ENCODE measurements around the gene TEX264. TPM values are rescaled to one million over a fixed set of nuclear protein-coding genes. Genes with fewer than 3 reads are reported as not detected.

Gene TEX264
- total RNA-seq, 1 experiment from 2014 or later, result 11.8 TPM

DNA sequence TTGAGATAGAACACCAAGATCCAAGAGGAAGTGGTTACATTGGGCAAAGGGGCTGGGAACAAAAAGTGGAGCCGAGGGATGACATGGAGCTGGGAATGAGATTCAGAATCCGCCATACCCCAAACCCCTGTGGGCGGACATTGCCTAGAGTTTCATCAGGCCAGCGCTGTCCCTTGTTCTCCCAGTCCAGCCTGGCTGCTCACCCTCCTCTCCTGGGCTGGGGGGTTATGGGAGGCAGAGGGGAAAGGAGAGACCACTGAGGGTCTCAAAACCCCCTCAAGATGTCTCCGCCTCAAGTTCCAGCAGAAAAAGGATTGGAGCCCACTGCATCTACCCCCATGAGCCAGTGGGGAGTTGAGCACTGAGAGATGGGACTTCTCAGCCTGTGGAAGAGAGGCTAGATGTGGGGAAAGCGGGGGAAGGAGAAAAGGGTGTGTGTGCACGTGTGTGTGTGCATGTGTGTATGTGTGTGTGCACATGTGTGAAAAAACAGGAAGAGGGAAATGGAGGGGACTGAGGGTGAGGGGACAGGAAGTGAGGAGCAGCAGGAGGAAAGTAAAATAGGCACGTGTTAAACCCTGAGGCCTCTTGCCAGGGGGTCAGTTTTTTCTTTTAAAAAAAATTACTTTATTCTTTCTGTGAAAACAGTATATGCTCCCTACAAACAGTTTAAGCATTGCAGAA is 50.2 kb downstream of the TEX264 start:
- TF ChIP-seq, protein P1, sequence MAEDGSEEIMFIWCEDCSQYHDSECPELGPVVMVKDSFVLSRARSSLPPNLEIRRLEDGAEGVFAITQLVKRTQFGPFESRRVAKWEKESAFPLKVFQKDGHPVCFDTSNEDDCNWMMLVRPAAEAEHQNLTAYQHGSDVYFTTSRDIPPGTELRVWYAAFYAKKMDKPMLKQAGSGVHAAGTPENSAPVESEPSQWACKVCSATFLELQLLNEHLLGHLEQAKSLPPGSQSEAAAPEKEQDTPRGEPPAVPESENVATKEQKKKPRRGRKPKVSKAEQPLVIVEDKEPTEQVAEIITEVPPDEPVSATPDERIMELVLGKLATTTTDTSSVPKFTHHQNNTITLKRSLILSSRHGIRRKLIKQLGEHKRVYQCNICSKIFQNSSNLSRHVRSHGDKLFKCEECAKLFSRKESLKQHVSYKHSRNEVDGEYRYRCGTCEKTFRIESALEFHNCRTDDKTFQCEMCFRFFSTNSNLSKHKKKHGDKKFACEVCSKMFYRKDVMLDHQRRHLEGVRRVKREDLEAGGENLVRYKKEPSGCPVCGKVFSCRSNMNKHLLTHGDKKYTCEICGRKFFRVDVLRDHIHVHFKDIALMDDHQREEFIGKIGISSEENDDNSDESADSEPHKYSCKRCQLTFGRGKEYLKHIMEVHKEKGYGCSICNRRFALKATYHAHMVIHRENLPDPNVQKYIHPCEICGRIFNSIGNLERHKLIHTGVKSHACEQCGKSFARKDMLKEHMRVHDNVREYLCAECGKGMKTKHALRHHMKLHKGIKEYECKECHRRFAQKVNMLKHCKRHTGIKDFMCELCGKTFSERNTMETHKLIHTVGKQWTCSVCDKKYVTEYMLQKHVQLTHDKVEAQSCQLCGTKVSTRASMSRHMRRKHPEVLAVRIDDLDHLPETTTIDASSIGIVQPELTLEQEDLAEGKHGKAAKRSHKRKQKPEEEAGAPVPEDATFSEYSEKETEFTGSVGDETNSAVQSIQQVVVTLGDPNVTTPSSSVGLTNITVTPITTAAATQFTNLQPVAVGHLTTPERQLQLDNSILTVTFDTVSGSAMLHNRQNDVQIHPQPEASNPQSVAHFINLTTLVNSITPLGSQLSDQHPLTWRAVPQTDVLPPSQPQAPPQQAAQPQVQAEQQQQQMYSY (CRISPR knock-in tag; IDR thresholded peaks at IDR 0.05), result peak; percentile 63
- TF ChIP-seq ZNF317 (CRISPR knock-in tag; IDR thresholded peaks at IDR 0.05; ENCODE audit: borderline replicate concordance, low read depth) (no peak), NR3C1 (CRISPR knock-in tag; conservative IDR thresholded peaks at IDR 0.05; ENCODE audit: low read depth) (no peak), ZNF671 (CRISPR knock-in tag; IDR thresholded peaks at IDR 0.05) (no peak), ZBTB21 (CRISPR knock-in tag; IDR thresholded peaks at IDR 0.05; ENCODE audit: borderline replicate concordance) (no peak)
- TF ChIP-seq, protein P2, sequence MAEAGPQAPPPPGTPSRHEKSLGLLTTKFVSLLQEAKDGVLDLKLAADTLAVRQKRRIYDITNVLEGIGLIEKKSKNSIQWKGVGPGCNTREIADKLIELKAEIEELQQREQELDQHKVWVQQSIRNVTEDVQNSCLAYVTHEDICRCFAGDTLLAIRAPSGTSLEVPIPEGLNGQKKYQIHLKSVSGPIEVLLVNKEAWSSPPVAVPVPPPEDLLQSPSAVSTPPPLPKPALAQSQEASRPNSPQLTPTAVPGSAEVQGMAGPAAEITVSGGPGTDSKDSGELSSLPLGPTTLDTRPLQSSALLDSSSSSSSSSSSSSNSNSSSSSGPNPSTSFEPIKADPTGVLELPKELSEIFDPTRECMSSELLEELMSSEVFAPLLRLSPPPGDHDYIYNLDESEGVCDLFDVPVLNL (CRISPR knock-in tag; IDR thresholded peaks at IDR 0.05; ENCODE audit: borderline replicate concordance, low read depth), result no peak
- TF ChIP-seq, protein P3, sequence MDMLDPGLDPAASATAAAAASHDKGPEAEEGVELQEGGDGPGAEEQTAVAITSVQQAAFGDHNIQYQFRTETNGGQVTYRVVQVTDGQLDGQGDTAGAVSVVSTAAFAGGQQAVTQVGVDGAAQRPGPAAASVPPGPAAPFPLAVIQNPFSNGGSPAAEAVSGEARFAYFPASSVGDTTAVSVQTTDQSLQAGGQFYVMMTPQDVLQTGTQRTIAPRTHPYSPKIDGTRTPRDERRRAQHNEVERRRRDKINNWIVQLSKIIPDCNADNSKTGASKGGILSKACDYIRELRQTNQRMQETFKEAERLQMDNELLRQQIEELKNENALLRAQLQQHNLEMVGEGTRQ (CRISPR knock-in tag; IDR thresholded peaks at IDR 0.05), result no peak
- TF ChIP-seq, protein P4, sequence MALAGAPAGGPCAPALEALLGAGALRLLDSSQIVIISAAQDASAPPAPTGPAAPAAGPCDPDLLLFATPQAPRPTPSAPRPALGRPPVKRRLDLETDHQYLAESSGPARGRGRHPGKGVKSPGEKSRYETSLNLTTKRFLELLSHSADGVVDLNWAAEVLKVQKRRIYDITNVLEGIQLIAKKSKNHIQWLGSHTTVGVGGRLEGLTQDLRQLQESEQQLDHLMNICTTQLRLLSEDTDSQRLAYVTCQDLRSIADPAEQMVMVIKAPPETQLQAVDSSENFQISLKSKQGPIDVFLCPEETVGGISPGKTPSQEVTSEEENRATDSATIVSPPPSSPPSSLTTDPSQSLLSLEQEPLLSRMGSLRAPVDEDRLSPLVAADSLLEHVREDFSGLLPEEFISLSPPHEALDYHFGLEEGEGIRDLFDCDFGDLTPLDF (CRISPR knock-in tag; IDR thresholded peaks at IDR 0.05), result no peak

DNA sequence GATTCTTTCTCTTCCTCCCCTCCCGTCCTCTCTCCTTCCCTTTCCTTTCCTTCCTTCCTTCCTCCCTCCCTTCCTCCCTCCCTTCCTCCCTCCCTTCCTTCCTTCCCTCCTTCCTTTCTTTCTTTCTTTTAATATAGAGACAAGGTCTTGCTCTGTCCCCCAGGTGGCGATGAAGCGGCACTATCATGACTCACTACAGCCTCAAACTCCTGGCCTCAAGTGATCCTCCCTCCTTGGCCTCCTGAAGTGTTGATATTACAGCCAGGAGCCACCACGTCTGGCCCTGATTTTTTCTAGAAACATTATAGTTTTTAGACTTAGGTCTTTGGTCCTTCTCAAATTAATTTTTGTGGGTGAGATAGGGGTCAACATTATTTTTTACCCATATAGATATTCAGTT is 51.3 kb downstream of the TEX264 start:
- Mint-ChIP-seq H3K4me3 (no peak overlapping the region), H3K36me3 (no peaks in the 10 kb centered on the region), H3K9me3 (peaks cover 8% of the 10 kb centered on the region; the same call in 1 of the 2 replicates), H3K27me3 (ENCODE audit: low read depth) (no peaks in the 10 kb centered on the region; the same call in 1 of the 2 replicates), H3K27ac (no peak overlapping the region), H3K4me1 (peaks cover 16% of the 10 kb centered on the region)
- ATAC-seq, result no peak
- DNase-seq (ENCODE audit: low spot score), result peak; percentile 33
- POLR2A ChIA-PET, result no interaction called here
- no peak for TF ChIP-seq NFATC4 (CRISPR knock-in tag; IDR thresholded peaks at IDR 0.05)
- TF ChIP-seq, protein P3 (CRISPR knock-in tag; IDR thresholded peaks at IDR 0.05), result no peak
- TF ChIP-seq, protein P4 (CRISPR knock-in tag; IDR thresholded peaks at IDR 0.05), result no peak
- TF ChIP-seq, protein P5, sequence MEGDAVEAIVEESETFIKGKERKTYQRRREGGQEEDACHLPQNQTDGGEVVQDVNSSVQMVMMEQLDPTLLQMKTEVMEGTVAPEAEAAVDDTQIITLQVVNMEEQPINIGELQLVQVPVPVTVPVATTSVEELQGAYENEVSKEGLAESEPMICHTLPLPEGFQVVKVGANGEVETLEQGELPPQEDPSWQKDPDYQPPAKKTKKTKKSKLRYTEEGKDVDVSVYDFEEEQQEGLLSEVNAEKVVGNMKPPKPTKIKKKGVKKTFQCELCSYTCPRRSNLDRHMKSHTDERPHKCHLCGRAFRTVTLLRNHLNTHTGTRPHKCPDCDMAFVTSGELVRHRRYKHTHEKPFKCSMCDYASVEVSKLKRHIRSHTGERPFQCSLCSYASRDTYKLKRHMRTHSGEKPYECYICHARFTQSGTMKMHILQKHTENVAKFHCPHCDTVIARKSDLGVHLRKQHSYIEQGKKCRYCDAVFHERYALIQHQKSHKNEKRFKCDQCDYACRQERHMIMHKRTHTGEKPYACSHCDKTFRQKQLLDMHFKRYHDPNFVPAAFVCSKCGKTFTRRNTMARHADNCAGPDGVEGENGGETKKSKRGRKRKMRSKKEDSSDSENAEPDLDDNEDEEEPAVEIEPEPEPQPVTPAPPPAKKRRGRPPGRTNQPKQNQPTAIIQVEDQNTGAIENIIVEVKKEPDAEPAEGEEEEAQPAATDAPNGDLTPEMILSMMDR (IDR thresholded peaks at IDR 0.05), result peak; percentile 14; the same call in 1 of the 2 replicates
- peak; percentile 93 for TF ChIP-seq GTF2I (CRISPR knock-in tag; conservative IDR thresholded peaks at IDR 0.05)
- no peak for TF ChIP-seq JAZF1 (CRISPR knock-in tag; IDR thresholded peaks at IDR 0.05)
- CTCF ChIA-PET, result no interaction called here

More for the DNA sequence above, 50.2 kb downstream of the TEX264 start:
- no peak overlapping the region for H3K4me3 Mint-ChIP-seq
- ATAC-seq (no peak), DNase-seq (ENCODE audit: low spot score) (no peak)
- no peaks in the 10 kb centered on the region for H3K36me3 Mint-ChIP-seq
- H3K9me3 Mint-ChIP-seq, result peaks cover 8% of the 10 kb centered on the region; the same call in 1 of the 2 replicates
- peaks cover 16% of the 10 kb centered on the region for H3K4me1 Mint-ChIP-seq
- ChIA-PET CTCF (interaction anchor here (1.2 to 6.6 kb wide), 4 partner anchors 14 to 98 kb away, joined by 3 to 190 read pairs (median 119); partner anchors contain the start of gene GRM2), POLR2A (no interaction called here)
- H3K27ac Mint-ChIP-seq, result no peak overlapping the region
- no peaks in the 10 kb centered on the region; the same call in 1 of the 2 replicates for H3K27me3 Mint-ChIP-seq (ENCODE audit: low read depth)

Measured in WTC11 (cell line).